Dedifferentiated amniotic fluid mesenchymal stem cell (primary cell): ENCODE results near the gene VOPP1.

Source experiments
- DNase-seq: peaks from one replicate; pipeline ENCODE4 v3.0.0-alpha.2; 2016; ENCODE audit errors: extremely low spot score

VOPP1 gene

DNA sequence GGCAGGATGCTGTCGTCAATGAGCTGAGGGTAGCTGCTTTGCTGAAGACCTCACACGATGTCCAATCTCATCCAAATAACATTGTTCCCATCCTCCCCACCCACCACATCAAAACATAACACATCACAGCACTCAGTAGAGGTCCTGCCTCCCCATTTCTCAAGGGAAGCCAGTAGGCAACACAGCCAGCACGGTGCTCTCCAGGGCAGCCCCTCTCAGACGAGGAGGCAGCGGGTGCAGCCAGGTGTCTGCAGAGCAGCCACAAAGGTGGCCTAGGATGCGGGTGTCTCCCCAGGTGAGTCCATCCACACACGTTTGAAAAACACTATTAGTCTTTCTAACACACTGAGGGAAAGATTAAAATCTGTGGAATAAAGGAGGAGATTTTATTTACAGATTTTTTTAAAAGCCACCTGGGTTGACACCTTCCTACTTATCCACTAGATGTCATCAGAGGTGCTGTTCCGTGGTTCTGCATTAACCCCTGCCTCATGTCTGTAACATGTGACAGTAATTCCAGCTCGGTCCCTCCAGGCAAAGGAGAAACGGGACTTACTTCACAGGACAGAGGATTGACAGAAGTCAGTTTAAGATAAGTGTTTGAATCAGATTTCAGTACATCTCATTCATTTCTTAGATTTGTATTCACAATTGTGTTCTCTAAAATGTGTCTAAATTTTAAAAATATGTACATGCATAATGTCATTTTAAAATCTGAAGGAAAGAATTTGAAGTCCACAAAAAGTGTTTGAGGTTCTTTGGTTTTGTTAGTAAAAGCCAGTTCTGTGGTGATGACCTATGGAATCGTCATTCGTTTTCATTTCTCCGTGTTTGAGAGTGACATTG, 139.1 kb downstream of the VOPP1 start:
- peak; percentile 20 for DNase-seq

DNA sequence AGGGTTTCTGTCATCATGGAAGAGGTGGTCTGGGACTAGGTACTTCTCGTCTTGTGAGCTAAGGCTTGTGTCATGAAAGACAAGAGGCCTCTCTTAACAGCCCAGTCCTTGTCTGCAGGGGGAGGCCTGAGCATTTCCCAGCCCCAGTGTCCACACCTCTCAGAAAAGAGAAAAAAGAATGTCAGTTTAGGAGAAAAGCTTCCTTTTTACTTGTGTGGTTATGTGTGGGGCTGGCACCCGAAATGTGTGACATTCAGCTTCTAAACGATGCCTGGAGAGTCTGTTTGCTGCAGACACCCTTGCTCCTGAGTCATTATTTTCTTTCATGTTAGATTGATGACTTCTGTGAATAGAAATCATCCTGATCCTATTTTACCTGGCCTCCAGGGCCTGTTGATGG, 139.8 kb downstream of the VOPP1 start:
- no peak for DNase-seq

DNA sequence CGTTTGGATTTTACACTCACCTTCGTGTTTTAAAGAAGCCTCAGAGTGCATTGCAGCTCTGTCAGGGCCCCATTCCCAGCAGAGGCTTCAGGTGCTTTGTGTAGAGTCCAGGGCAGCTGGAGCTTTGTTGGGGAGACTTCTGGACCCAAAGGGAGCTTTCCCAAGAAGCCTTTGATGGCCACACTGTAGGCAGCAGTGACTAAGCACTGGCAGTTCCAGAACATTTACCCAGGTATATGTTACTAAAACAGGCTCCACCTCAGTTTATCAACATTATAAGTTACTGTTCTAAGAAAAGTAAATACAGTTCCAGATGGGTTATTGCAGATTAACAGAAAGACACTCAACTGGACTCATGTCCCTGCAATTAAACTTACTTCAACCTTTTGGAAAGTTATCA, 140.4 kb downstream of the VOPP1 start:
- DNase-seq: no peak

DNA sequence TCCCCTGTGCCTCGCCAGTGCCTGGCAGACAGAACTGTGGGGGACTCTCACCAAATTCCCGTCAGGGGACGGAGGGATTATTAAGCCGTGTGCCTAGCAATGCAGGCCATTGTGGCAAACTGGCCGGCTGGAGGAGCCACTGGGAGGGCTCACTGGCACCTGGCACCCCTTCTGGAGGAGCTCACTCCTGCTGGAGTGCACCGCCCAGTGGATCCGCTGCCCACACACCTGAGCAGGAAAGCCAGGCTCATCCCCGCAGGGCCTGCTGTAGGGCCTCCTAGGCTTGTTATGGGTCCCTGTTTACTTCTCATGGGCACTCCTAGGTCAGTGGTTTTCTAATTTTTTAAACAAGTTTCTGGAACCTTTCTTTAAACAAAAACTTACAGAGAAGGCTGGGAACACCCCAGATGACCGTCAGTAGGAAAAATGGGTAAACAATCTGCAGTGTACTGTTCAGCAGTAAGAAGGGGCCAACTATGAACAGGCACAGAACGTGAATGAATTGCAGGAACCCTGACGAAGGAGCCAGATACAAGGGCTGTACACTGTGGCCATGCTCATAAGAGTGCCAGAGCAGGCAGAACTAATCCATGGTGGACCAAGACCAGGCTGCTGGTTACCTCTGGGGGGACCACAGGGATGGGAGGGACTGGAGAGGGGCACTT, 142.3 kb downstream of the VOPP1 start:
- DNase-seq: no peak

DNA sequence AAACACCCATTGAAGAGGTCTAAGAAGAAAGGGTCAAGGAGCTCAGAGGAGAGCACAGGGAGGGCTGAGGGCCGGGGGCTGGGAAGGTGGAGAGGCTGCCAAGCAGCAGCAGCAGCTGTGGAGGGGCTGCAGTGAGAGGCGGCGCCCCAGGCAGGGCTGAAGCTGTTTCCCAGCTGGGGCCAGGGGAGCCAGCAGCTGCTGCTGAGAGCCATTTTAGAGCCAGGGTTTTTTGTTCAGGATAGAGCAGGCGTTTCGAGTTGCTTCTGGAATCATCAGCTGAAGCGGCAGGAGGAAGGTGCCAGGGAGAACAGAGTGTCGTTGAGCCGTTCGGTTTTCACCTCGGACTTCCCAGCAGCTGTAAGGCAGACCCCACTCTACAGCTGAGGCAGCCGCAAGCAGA, 144.5 kb downstream of the VOPP1 start:
- DNase-seq: no peak

DNA sequence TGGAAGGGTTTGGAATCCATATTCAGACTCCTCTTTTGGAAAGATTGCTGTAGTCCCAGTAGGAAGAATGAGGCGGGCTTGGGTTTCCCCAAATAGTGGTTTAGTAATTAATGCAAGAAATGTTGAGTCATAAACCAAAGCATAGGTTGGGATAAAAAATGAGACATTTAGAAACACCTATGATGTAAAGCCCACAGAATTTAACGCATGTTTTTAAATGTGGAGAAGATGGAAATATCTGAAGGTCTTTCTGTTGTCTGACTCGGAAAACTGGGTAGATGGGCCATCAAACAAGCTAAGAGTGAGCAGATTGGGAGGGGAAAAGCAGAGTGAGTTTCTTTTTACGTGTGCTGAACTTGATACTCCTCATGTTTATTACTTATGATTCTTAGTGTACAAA, 145.0 kb downstream of the VOPP1 start:
- no peak for DNase-seq

DNA sequence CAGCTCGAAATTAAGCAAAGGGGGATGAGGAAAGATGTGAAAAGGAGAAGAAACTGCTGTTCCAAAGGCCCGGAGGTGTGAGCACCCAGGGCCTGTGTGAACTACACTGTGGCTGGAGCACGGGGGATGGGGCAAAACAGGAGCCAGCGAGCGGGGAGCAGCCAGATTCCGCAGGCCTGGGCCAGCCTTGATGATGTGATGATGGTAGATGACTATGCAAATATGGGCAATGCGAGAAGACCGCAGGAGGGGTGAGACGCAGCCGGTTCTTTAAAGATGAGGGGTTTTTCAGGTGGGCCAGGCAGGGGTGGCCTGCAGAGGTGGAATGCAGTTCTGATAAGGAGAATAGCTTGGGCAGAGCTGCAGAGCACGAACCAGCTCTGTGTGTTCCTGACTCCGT, 145.6 kb downstream of the VOPP1 start:
- no peak for DNase-seq

DNA sequence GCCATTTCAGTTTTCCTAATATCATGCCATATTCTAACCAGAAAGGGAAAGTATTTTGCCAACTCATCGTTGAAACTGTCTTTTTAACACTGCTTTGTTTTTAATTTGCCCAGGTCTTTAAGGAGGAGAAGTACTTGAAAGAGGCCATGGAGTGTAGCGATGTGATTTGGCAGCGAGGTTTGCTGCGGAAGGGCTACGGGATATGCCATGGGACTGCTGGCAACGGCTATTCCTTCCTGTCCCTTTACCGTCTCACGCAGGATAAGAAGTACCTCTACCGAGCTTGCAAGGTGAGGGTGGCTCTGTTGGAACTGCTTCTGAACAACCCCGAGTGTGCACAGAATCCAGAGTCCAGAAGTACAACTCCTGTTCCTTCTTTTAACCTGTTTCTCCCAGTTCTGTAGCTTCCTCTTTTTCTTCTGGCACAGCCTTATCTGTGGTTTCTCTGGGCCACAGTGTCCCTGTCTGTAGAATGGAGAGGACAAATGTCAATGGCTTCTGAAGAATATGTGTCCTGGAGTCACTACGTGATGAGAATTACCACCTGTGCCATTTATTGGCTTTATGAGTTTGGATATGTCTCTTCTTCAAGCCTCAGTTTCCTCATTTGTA, 147.1 kb downstream of the VOPP1 start:
- DNase-seq: no peak

DNA sequence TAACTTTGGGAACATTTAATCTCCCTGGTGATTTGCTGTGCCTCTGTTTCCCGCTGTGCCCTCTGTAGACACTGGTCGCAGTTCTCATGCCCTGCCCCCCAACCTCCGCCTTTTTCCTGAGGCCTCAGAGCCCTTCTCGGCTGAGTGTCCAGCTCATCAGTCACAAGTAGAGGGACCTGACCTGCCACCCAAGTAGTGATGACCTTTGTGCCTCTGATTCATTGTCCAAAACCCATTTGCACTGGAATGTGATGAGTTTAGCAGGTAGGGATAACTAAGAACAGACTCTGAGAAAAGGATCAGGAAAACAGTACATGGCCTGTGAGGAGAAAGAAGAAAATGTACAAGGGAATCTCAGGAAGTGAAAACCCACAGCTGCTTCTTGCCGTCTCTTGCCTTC, 148.4 kb downstream of the VOPP1 start:
- no peak for DNase-seq

DNA sequence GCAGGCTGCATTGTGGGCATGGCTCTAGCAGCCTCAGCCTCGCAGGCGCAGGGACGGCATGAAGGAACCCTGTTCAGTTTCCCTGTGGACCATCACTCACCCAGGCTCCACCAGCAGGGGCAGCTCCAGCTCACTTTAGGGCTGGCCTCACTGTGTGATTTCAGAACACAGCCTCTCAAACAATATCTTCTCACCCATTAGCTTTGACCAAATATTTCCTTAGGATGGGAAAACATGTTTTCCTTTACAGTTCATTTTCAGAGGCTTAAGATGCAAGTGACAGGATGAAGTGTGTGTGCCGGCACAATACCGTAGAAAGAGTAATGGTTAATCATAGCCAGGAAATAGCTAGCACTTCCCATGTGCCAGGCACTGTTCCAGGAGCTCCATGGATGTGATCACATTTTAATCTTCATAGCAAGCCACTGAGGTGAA, 149.0 kb downstream of the VOPP1 start:
- DNase-seq: no peak
